Measurements from ENCODE around the gene MFRP. TPM values are rescaled to one million over a fixed set of nuclear protein-coding genes. Genes with fewer than 3 reads are reported as not detected.
A peak's percentile ranks its signal among the peaks of the same experiment; 100 is the strongest.

The MFRP gene
- total RNA-seq, 1 experiment from 2014 or later, result not detected

GRCh38 chr11:119318240-119319135 is 28.0 kb downstream of the MFRP start:
- peak; percentile 80 for DNase-seq (ENCODE audit: low read depth)

- no peak for DNase-seq (ENCODE audit: low read depth)
Observed at GRCh38 chr11:119317592-119318239, 28.8 kb downstream of the MFRP start.

DNA sequence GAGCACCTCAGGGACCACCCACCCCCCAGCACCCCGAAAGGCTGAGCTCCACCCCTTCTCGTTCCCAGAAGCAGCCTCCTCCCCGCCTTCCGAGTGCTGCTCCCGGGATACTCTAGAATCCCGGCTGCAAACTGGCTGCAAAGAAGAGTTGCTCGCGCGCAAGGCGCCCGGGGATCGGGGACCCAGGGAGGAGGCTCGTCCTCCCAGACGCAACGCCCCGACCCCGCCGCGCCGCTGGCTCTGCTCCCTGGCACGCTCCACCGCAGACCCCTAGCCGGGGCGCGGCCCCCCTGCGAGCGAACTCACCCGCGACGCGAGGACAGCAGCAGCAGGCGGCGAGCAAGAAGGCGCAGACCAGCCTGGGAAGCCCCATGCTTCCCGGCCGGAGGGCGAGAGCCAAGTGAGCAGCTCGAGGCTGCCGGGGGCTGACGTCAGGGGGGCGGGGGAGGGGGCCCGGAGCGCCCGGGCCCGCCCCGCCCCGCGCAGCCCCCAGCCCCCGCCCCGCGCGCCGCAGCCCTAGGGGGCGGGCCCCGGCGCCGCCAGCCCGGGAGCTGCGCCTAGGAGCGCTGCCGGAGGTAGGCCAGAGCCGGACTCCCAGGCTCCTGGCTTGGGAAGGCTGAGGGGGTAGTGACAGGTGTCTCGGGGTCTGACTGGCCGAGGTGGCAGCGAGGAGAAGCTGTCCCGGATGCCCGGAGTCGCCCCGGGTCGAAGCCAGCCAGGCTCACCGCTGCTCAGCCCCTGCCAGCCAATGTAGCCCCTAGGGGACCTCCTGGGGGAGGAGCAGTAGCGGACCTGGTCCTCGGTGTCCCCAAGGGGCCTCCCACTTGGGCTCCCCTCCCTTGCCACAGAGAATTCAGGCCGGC is 29.5 kb downstream of the MFRP start, which contains the start of gene MCAM:
TSS of gene MCAM (minus strand) at position 402 of the 863 bp plus-strand sequence. CDS start at position 373, 29 bp downstream.
- DNase-seq (ENCODE audit: low read depth), result peak; percentile 27

- DNase-seq (ENCODE audit: low read depth), result peak; percentile 51
Observed at GRCh38 chr11:119316016-119316728, 30.3 kb downstream of the MFRP start.

- DNase-seq (ENCODE audit: low read depth), result peak; percentile 43
Observed at GRCh38 chr11:119315131-119316015, 31.1 kb downstream of the MFRP start.

GRCh38 chr11:119314726-119315125 is 31.8 kb downstream of the MFRP start:
- DNase-seq (ENCODE audit: low read depth), result no peak

- DNase-seq (ENCODE audit: low read depth), result no peak
Observed at GRCh38 chr11:119310682-119311052, 35.8 kb downstream of the MFRP start.

- no peak for DNase-seq (ENCODE audit: low read depth)
Observed at GRCh38 chr11:119309953-119310681, 36.4 kb downstream of the MFRP start.

DNA sequence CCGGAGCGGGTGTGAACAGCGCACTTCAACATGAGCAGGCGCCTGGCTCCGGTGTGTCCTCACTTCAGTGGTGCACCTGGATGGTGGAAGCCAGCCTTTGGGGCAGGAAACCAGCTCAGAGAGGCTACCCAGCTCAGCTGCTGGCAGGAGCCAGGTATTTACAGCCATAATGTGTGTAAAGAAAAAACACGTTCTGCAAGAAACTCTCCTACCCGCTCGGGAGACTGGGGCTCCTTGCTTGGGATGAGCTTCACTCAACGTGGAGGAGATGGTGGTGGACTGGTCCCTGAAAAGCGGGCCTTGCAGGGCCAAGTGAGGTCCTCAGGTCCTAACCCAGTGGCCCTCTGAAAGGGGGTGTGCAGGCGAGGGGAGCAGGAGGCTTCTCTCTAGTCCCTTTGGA is 37.1 kb downstream of the MFRP start:
- no peak for DNase-seq (ENCODE audit: low read depth)

- DNase-seq (ENCODE audit: low read depth), result no peak
Observed at GRCh38 chr11:119307974-119308373, 38.5 kb downstream of the MFRP start.

DNA sequence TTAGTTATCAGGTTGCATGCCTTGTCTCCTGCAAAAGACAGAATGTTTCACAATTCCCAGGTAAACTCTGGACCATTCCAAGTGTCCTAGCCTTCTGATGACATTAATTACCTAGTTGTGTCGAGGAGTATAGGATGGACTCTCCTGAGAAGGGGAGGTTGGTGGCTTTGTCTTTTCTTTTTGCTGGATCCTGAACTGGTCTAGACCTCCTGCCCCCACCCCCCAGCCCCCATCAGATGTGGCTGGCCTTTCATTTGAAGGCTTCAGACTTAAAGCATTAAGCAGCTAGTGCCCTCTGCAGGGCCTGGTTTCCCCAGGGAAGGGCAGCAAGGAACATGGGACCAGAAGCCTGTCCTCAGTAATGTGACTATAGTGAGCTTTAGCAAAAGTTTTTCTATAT is 39.3 kb downstream of the MFRP start:
- no peak for DNase-seq (ENCODE audit: low read depth)

GRCh38 chr11:119306373-119306890 is 40.1 kb downstream of the MFRP start:
- DNase-seq (ENCODE audit: low read depth), result no peak

DNA sequence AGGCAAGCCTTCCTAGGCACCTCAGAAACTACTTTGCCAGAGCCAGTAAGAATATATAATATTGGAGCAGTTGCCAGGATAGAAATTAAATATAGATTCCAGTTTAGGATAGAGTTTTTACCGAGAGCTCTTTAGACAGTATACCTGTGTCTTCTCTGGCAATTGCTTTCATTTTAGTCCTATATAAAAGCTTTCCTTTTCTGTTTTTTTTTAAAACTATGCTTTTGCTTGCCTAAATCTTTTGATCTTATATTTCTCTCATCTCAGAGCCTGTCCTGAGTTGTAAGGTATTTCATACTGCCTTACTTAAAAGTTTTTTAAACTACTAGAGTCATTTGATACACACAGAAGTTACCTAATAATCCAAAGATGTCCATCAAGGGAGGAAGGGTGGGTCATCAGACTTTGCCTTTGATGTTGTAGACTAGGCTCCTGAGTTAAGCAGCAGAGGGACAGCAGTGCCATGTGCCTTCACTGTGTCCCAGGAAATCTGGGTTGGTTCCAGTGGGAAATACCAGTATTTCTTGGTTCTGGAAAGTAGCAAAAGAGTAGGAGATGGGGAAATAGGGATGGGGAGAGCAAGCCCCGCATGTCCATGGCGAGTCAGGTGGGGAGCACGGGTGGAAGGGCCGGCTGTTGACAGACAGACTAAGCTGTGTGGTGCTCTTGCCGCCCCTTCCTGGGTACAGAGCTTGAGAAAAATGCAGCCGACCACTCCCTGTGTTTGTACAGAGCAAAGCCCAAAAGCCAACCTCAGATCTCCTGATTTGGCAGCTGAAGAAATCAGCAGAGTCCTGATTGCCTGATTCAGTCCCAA is 40.7 kb downstream of the MFRP start:
- no peak for DNase-seq (ENCODE audit: low read depth)

DNA sequence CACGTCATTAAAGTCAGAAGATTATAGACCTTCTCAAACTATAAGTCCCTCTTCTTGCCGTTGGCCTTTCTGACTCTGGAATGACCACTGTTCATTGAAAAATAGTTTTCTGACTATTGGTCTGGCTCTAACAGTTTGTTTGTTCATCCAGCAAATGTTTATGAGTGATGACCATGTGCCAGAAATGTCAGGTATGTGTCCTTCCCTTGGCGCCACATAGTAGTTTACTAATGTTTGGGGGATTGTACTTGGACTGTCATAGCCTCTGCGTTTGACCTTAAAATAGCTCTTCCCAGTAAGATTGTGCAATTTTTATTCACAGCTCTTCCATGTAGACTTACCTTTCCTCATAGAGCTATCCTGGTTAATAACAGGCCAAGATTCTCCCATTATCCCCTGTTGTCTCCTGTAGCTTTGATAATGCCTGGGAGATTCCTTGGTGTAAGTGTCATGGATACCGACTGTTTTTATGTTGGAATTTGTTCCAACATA is 43.2 kb downstream of the MFRP start:
- no peak for DNase-seq (ENCODE audit: low read depth)

DNA sequence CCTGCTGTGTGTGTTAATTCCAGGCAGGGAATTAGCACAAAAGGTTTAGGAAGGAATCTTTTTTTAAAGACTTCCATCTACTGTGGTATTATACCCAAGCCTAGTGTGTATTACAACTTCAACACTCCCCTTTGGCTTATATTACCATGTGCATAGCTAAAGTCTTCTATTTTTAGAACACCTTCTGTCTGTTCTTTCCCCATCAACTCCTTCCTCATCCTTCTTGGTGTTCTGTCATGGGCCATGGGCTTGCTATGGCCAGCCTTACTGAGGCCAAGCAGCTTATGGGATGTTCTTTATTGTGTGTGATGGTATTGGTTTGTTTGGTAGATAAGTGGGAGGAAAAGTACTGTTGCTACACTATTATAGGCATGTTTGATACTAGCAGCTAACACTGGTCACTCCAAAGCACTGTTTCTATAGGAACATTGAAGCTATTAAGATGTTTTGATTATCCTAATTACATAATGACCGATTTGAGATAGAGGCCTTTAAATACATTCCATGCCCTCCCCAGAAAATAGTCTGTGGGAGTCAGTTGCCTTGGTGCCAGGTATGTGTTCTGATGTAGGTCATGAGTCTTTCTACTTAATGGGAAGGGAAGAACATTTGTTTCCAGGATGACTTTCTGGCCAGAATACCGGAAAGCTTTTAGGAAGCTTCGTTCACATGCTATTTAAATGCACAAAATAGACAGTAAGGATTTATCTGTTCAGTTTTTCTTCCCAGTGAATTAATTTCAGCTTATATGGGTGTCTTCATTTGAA is 46.1 kb downstream of the MFRP start:
- no peak for DNase-seq (ENCODE audit: low read depth)

- DNase-seq (ENCODE audit: low read depth), result no peak
Observed at GRCh38 chr11:119299416-119299815, 47.1 kb downstream of the MFRP start.

GRCh38 chr11:119298726-119299125 is 47.8 kb downstream of the MFRP start:
- no peak for DNase-seq (ENCODE audit: low read depth)

- no peak for DNase-seq (ENCODE audit: low read depth)
Observed at GRCh38 chr11:119297938-119298337, 48.6 kb downstream of the MFRP start.
